ENCODE results near the gene PNPLA5. TPM values are rescaled to one million over a fixed set of nuclear protein-coding genes. Genes with fewer than 3 reads are reported as not detected.

Gene PNPLA5
- total and polyA plus RNA-seq, 2 of the 13 experiments (the other 11 are each of a cell fraction or from before 2014, with no cell fraction given) = not detected

DNA sequence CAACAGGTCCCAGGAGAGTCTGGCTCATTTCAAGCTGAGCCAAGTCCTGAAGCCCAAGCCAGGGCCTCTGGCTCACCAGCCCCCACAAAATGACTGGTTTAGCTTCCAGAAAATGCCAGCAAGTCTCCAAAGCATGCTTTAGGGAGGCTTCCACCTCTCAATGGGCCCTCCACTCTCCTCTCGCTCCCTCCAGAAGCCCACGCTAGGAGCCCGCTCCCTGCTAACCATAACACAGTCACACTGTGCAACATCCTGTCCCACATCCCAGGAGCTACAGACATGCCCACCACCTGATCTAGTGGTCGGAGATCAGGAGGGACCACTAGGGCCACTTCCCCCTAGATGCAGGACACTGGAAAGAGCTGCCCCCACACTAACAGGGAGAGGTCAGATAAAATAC lies 36.4 kb downstream of the PNPLA5 start:
- Histone ChIP-seq H3K79me2 (ENCODE audit: insufficient read depth, low read length) (no peaks in the 10 kb centered on the region), H2AFZ (ENCODE audit: low read length) (no peak overlapping the region), H3K4me3 (replicated peaks in 1 of 3; ENCODE audit: insufficient read depth in 1 of 3, low read depth in 2 of 3, low read length in 3 of 3) (no peak overlapping the region), H3K4me1 (ENCODE audit: insufficient read depth, low read length) (no peaks in the 10 kb centered on the region), H4K20me1 (ENCODE audit: insufficient read depth, low read length) (peaks cover 4% of the 10 kb centered on the region; the same call in 1 of the 2 replicates), H3K27me3 (ENCODE audit: control insufficient read depth in 1 of 2, insufficient read depth in 2 of 2, low read length in 2 of 2) (peaks cover 3 to 44% of the 10 kb centered on the region in 2 experiments; a peak in 3 of 5 replicates), H3K9me3 (ENCODE audit: low read length) (no peaks in the 10 kb centered on the region), H3K27ac (ENCODE audit: extremely low read length, insufficient read depth, low read length) (no peak overlapping the region), H3K4me2 (ENCODE audit: low read depth, low read length) (no peak overlapping the region), H3K36me3 (replicated peaks in 1 of 2; ENCODE audit: control insufficient read depth in 1 of 2, insufficient read depth in 2 of 2, low read length in 2 of 2) (no peaks in the 10 kb centered on the region), H3K9ac (ENCODE audit: insufficient read depth, low read depth, low read length) (no peak overlapping the region)
- CTCF ChIA-PET (ENCODE audit: low intra/inter-chr PET ratio, low total read pairs) = no interaction called here
- 11% methylated on average over 3 of the region's 4 CpGs for WGBS (ENCODE audit: low lambda C conversion rate)
- POLR2A ChIA-PET = no interaction called here
- intact Hi-C loops (cut with micrococcal nuclease; ENCODE audit: unreplicated experiment) = no loop called here
- no peak for TF ChIP-seq SIX1 (CRISPR knock-in tag; IDR thresholded peaks at IDR 0.05; ENCODE audit: borderline replicate concordance)
- no peak for TF ChIP-seq ZNF577 (CRISPR knock-in tag; IDR thresholded peaks at IDR 0.05; ENCODE audit: borderline replicate concordance, low read depth)
- TF ChIP-seq, protein P1, sequence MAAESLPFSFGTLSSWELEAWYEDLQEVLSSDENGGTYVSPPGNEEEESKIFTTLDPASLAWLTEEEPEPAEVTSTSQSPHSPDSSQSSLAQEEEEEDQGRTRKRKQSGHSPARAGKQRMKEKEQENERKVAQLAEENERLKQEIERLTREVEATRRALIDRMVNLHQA (CRISPR knock-in tag; IDR thresholded peaks at IDR 0.05) = no peak
- TF ChIP-seq MAZ (IDR thresholded peaks at IDR 0.05; ENCODE audit: borderline replicate concordance, low read depth, low read length) = no peak
- TF ChIP-seq MAZ (CRISPR knock-in tag; IDR thresholded peaks at IDR 0.05; ENCODE audit: low read depth) = no peak
- TF ChIP-seq GPN1 (CRISPR knock-in tag; IDR thresholded peaks at IDR 0.05; ENCODE audit: borderline replicate concordance) = no peak
- TF ChIP-seq ATRX (CRISPR knock-in tag; IDR thresholded peaks at IDR 0.05; ENCODE audit: borderline replicate concordance) = no peak
- no peak for TF ChIP-seq TCF7L2 (IDR thresholded peaks at IDR 0.05; ENCODE audit: low read depth, low read length)
- TF ChIP-seq SMARCC2 (IDR thresholded peaks at IDR 0.05) = no peak
- TF ChIP-seq ZNF501 (CRISPR knock-in tag; IDR thresholded peaks at IDR 0.05) = no peak
- no peak for TF ChIP-seq GFI1 (CRISPR knock-in tag; IDR thresholded peaks at IDR 0.05; ENCODE audit: borderline replicate concordance)
- TF ChIP-seq, protein P2, sequence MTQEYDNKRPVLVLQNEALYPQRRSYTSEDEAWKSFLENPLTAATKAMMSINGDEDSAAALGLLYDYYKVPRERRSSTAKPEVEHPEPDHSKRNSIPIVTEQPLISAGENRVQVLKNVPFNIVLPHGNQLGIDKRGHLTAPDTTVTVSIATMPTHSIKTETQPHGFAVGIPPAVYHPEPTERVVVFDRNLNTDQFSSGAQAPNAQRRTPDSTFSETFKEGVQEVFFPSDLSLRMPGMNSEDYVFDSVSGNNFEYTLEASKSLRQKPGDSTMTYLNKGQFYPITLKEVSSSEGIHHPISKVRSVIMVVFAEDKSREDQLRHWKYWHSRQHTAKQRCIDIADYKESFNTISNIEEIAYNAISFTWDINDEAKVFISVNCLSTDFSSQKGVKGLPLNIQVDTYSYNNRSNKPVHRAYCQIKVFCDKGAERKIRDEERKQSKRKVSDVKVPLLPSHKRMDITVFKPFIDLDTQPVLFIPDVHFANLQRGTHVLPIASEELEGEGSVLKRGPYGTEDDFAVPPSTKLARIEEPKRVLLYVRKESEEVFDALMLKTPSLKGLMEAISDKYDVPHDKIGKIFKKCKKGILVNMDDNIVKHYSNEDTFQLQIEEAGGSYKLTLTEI (CRISPR knock-in tag; conservative IDR thresholded peaks at IDR 0.05) = no peak
- DNase-seq (ENCODE audit: low spot score) = no peak
- FAIRE-seq = no peak
- no TSS peak for BruUV-seq (replicated peaks)
- no peak for ATAC-seq
- in situ Hi-C loops (cut with HindIII; ENCODE audit: extremely low pct_ligation_motif_present, low pct_unique_long_range_greater_than_20kb) = no loop called here

Measured in HepG2 (cell line).